HG02623 (cell line): ENCODE measurements around the gene CDH13.
"Not testable (repeated sequence)": the region's sequence is repeated elsewhere in the genome, so short reads cannot be mapped to it uniquely, and the experiment has no call there.

Experiments used
- ATAC-seq: cut with Tn5 transposase; IDR thresholded peaks from one replicate; pipeline ENCODE4 v1.9.1; 2021; ENCODE audit warnings: moderate library complexity; ENCODE audit not compliant: unreplicated experiment

The CDH13 gene

GRCh38 chr16:82933933-82934332 lies 307.2 kb downstream of the CDH13 start:
- not testable (repeated sequence) for ATAC-seq

DNA sequence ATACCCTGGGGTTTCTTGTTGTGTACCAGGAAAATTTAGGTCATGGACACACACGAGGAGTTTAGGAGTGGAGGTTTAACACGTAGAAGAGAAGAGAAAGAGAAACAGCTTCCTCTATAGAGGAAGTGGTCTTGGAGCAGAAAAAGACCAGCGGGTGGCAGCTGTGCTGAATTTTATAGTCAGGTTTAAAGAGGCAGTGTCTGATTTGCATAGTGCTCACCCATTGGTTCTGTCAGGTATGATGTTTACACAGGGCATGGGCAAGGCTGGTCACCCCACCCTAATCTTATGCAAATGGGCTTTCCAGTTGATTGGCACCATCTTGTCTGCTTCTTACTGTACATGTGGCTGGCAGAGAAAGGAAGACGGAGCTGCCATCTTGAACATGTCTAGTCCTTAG lies 309.0 kb downstream of the CDH13 start:
- no peak for ATAC-seq

- no peak for ATAC-seq
These were observed 310.3 kb downstream of the CDH13 start for GRCh38 chr16:82936941-82937551.

DNA sequence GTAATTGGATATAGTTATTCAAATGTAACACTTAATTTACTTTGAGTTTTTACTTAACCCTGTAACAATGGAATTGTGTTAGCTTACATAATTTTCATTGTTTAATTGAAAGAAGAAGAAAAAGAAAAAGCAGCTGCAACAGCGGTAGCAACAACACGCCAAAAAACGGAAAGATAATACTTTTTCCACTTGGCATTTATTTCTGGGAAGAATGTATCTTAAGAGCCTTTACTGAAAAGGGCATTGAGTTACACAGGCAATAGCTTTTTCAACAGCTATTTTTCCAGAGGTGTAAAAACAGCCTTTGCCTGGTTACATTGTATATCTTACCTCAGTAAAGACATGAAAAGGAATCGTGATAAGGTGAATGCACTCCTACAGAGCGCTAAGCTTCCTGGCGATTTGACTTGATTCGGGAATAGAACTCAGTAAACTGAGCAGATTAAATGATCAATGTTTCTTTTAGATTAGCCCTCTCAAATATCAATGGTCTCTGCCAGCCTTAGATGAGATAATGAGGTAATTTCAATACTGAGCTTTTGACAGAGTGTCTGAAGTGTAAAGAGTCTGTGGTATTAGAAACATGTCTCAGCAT lies 311.3 kb downstream of the CDH13 start:
- ATAC-seq = no peak

GRCh38 chr16:82943371-82943770 lies 316.6 kb downstream of the CDH13 start:
- ATAC-seq = no peak

GRCh38 chr16:82945420-82946101 lies 318.8 kb downstream of the CDH13 start:
- ATAC-seq = no peak

DNA sequence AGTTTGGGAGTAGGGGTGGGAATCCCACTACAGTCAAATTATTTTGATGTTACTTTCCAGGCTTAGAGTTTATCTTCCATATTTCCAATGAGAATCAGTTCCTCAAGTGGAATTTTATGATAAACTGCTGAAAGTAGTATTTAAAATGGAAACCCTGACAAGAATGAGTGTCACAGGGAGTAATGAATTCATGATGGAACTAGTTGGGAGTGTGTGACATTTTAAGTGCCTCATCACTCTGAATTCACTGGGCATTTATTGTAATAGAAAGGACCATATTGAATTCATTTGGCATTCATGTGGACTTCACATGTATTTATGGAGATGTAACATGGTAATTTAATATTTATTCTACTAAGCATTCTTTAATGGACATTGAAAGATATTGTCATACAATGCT lies 320.9 kb downstream of the CDH13 start:
- ATAC-seq = no peak

GRCh38 chr16:82949016-82949415 lies 322.2 kb downstream of the CDH13 start:
- no peak for ATAC-seq

DNA sequence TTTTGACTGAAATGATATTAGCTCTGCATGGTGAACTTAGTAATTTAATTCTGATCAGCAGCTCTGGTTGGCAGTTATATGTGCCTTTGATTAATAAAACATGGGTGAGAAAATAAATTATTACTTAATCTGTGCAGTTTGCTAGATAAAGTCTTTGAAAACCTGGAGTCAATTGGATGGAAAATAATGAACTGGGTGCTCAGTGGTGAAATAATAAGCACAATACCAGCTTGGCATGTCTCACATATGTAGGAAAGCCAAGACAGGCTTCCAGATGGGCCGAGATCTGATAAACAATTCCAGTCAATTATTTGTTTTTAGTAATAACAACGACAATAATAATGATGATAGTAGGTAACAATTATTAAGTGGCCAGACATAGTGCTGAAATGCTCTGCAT lies 326.7 kb downstream of the CDH13 start:
- ATAC-seq = no peak

DNA sequence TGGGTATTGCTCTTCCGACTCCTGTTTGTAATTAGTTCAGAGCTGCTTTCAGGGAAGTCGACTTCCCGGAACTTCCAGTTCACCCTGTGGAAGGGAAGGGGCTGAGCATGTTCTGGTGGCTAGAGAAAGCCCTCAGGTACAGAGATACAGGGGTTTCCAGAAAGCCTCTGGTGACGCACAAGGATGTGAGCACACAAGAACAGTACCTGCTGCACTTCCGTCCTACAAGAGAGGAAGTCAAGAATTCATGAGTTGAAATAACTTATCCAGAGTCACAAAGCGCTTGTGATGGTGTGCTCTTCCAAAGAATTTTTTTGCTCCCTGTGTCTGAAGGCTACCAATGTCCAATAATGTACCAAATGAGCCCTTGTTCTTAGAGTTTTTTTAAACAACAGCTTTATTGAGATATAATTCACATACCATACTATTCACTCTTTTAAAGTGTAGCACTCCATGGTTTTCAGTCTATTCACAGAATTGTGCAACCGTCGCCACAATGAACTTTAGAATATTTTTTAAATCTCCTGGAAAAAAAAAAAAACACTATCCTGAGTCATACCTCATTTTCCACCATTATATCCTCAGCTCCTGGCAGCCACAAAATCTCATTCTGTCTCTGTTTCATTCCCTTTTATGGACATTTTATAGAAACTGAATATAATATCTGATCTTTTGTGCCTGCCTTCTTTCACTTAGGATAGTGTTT lies 327.6 kb downstream of the CDH13 start:
- no peak for ATAC-seq

- ATAC-seq = no peak
These were observed 329.1 kb downstream of the CDH13 start for GRCh38 chr16:82955741-82956348.

- ATAC-seq = no peak
These were observed 330.4 kb downstream of the CDH13 start for GRCh38 chr16:82957212-82957611.

DNA sequence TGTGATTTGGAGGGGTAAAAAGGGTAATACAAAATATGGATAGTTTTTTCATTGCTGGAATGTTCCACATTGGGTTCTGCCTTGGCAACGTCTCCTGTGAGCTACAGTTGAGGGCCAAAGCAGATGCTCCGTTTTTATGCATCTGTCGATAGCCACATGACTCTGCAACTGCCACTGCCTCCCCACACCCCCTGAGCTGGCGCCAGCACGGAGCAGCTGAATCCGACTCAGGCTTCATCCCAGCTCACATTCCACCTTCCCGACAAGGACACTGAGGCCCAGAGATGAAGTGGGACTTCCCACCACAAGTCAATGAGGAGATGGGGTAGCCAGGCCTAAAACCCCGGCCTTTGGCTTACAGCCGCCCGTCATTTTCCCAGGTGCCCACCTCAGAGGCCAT lies 334.1 kb downstream of the CDH13 start:
- ATAC-seq = no peak

- no peak for ATAC-seq
These were observed 336.9 kb downstream of the CDH13 start for GRCh38 chr16:82963653-82964052.

DNA sequence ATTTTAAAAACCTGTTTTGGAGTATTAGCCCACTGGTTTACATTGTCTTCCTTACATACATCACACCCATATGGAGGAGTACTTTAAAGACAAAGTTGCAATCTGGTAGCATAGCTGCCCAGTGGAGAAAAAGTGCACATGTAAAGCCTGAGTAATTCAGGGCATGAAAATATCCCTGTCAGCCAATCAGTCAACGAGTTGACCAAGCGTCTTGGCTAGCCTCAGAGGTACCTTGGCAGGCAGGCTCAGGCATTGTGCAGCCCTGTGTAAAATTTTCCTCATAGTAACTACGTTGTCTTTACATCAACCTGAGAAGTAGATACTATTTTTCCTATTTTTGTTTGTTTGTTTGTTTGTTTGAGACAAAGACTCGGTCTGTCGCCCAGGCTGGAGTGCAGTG lies 339.0 kb downstream of the CDH13 start:
- ATAC-seq = no peak

GRCh38 chr16:82967424-82967823 lies 340.7 kb downstream of the CDH13 start:
- ATAC-seq = no peak

DNA sequence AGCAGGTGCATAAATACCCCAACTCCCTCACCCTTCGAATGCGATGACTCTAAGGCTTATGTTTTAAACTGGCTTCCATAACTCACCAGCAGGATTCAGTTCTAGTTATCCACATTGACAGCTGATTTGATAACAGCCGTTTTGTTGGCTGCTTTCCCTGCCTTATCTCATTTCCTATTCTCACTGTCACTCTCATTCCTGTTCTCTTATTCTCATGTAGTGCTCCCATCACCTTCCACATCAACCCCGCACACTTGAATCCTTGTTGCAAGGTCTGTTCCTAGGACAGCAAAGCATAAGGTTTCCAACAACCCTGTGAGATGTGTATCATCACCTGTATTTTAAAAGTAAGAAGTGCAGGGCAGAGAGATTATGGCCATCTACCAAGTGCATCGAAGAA lies 344.4 kb downstream of the CDH13 start:
- ATAC-seq = no peak

GRCh38 chr16:82972331-82972919 lies 345.7 kb downstream of the CDH13 start:
- no peak for ATAC-seq

DNA sequence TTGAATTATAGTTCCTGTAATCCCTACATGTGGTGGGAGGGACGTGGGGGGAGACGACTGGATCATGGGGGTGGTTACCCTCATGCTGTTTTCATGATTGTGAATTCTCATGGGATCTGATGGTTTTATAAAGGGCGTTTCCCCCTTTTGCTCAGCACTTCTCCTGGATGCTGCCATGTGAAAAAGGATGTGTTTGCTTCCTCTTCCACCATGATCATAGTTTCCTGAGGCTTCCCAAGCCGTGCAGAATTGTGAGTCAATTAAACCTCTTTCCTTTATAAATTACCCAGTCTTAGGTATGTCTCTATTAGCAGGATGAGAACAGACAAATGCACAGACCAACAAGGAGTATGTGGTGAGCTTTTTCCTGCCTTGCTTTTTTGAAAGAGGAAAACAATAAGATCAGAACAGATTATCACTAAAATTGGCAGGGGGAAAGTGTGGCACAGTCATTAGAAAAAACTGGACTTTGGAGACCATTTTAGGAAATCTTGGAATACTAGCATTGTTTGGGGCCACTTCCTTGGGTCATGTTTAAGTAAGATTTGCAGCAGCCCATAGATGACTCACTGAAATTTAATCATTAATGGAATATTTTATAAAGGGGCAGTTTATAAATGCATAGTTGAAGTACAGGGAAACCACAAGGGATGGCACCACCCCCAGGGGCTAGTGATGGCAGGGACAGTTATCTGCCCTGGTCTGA lies 352.8 kb downstream of the CDH13 start:
- no peak for ATAC-seq

DNA sequence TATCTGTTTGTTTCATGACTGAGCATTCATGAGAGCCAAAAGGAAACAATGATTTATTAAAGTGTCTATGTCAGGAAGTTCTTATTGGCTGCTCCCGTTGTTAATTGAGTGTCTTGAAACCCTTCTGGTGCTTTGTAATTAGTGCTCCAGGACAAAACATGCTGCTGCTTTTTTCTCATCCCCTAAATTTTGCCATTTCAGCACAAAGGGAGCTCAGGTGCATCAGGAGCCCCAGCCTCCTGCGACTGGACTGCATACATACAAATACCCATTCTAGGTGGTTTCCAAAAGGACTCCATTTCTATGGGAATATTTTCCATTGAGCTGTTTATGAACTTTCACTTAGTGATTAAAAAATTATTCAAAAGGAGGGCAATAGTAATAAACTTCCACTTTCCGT lies 354.0 kb downstream of the CDH13 start:
- no peak for ATAC-seq
